ENCODE data around the gene IGF2R. TPM values are rescaled to one million over a fixed set of nuclear protein-coding genes. Genes with fewer than 3 reads are reported as not detected.

Gene IGF2R
- total RNA-seq, 2 experiments from 2014 or later = 19.3 to 37.6 TPM

GRCh38 chr6:160013987-160014868 lies 45.3 kb downstream of the IGF2R start:
- no peaks in the 10 kb centered on the region for H3K79me2 ChIP-seq (ENCODE audit: insufficient read depth, low read depth, low read length)
- H3K27ac ChIP-seq (ENCODE audit: low read depth, low read length, poor library complexity, severe bottlenecking) = no peak overlapping the region
- intact Hi-C loops (cut with micrococcal nuclease; ENCODE audit: unreplicated experiment) = loop anchor here (1.0 kb wide), 1 partner anchor 26 kb away; no protein-coding TSS in a partner anchor
- CTCF ChIA-PET (ENCODE audit: unreplicated experiment) = no interaction called here
- no TSS peak for BruUV-seq (replicated peaks)
- H3K9me2 ChIP-seq (ENCODE audit: insufficient read depth, low read length) = no peaks in the 10 kb centered on the region
- TF ChIP-seq CTCF (conservative IDR thresholded peaks at IDR 0.05; ENCODE audit: low read length) = no peak
- no peak for TF ChIP-seq EZH2phosphoT487 (IDR thresholded peaks at IDR 0.05; ENCODE audit: borderline replicate concordance, low read depth, low read length)
- POLR2A ChIA-PET = interaction anchor here (0.7 kb wide), 1 partner anchor 212 kb away, joined by 4 read pairs; no protein-coding TSS in a partner anchor
- no peaks in the 10 kb centered on the region for H4K20me1 ChIP-seq (ENCODE audit: insufficient read depth, low read length)
- H3K4me1 ChIP-seq (ENCODE audit: insufficient read depth, low read length, poor library complexity, severe bottlenecking) = no peaks in the 10 kb centered on the region
- peaks cover 44% of the 10 kb centered on the region for H3K36me3 ChIP-seq (ENCODE audit: insufficient read depth, low read length)
- H2AFZ ChIP-seq (ENCODE audit: low read length) = no peak overlapping the region
- H3K4me3 ChIP-seq (ENCODE audit: low read depth, low read length, poor library complexity, severe bottlenecking) = no peak overlapping the region
- DNase-seq (ENCODE audit: low spot score) = no peak
- no peak overlapping the region for H3K4me2 ChIP-seq (ENCODE audit: low read length)
- H3K9me3 ChIP-seq (ENCODE audit: low read length) = no peaks in the 10 kb centered on the region

GRCh38 chr6:160014869-160015182 lies 45.9 kb downstream of the IGF2R start:
- H2AFZ ChIP-seq (ENCODE audit: low read length) = no peak overlapping the region
- H3K4me2 ChIP-seq (ENCODE audit: low read length) = no peak overlapping the region
- no peaks in the 10 kb centered on the region for H3K4me1 ChIP-seq (ENCODE audit: insufficient read depth, low read length, poor library complexity, severe bottlenecking)
- TF ChIP-seq CTCF (conservative IDR thresholded peaks at IDR 0.05; ENCODE audit: low read length) (no peak), EZH2phosphoT487 (IDR thresholded peaks at IDR 0.05; ENCODE audit: borderline replicate concordance, low read depth, low read length) (no peak)
- H3K36me3 ChIP-seq (ENCODE audit: insufficient read depth, low read length) = peaks cover 44% of the 10 kb centered on the region
- H3K9me3 ChIP-seq (ENCODE audit: low read length) = no peaks in the 10 kb centered on the region
- H4K20me1 ChIP-seq (ENCODE audit: insufficient read depth, low read length) = no peaks in the 10 kb centered on the region
- no peak overlapping the region for H3K4me3 ChIP-seq (ENCODE audit: low read depth, low read length, poor library complexity, severe bottlenecking)
- CTCF ChIA-PET (ENCODE audit: unreplicated experiment) = no interaction called here
- intact Hi-C loops (cut with micrococcal nuclease; ENCODE audit: unreplicated experiment) = no loop called here
- no peaks in the 10 kb centered on the region for H3K9me2 ChIP-seq (ENCODE audit: insufficient read depth, low read length)
- H3K27ac ChIP-seq (ENCODE audit: low read depth, low read length, poor library complexity, severe bottlenecking) = no peak overlapping the region
- POLR2A ChIA-PET = no interaction called here
- H3K79me2 ChIP-seq (ENCODE audit: insufficient read depth, low read depth, low read length) = no peaks in the 10 kb centered on the region
- no peak for DNase-seq (ENCODE audit: low spot score)
- BruUV-seq (replicated peaks) = no TSS peak
